ENCODE results near the gene FIGNL2.
A peak's percentile ranks its signal among the peaks of the same experiment; 100 is the strongest.

- TF ChIP-seq CTCF (IDR thresholded peaks at IDR 0.05) (no peak), POLR2AphosphoS5 (IDR thresholded peaks at IDR 0.05) (peak in 1 of 2 donors; percentile 63), POLR2A (IDR thresholded peaks at IDR 0.05) (peak in 1 of 4 donors; percentile 32), EP300 (IDR thresholded peaks at IDR 0.05) (no peak)
These were observed 1.4 kb downstream of the FIGNL2 start for GRCh38 chr12:51846911-51847642.

Data from upper lobe of left lung (tissue), 4 donors.